T-helper 22 cell (primary cell): ENCODE results near the gene SCGN.

Experiments used
- DNase-seq: peaks from one replicate; pipeline ENCODE4 v3.0.0-alpha.2; 2020; ENCODE audit warnings: low read depth

The SCGN gene

GRCh38 chr6:25686856-25687255, 34.8 kb downstream of the SCGN start:
- DNase-seq = no peak

- no peak for DNase-seq
Measured at GRCh38 chr6:25689966-25690365, 38.0 kb downstream of the SCGN start.

- DNase-seq = no peak
Measured at GRCh38 chr6:25691894-25692293, 39.9 kb downstream of the SCGN start.

- DNase-seq = no peak
Measured at GRCh38 chr6:25692472-25692871, 40.5 kb downstream of the SCGN start.

GRCh38 chr6:25694366-25694765, 42.4 kb downstream of the SCGN start:
- DNase-seq = no peak

- no peak for DNase-seq
Measured at GRCh38 chr6:25695671-25696070, 43.7 kb downstream of the SCGN start.

GRCh38 chr6:25697537-25698340, 45.7 kb downstream of the SCGN start:
- DNase-seq = no peak

GRCh38 chr6:25698631-25699030, 46.6 kb downstream of the SCGN start:
- DNase-seq = no peak

- no peak for DNase-seq
Measured at GRCh38 chr6:25699649-25700048, 47.6 kb downstream of the SCGN start.

- DNase-seq = no peak
Measured at GRCh38 chr6:25700761-25701160, 48.7 kb downstream of the SCGN start.

- DNase-seq = no peak
Measured at GRCh38 chr6:25701807-25702206, 49.8 kb downstream of the SCGN start.

- no peak for DNase-seq
Measured at GRCh38 chr6:25703005-25703404, 51.0 kb downstream of the SCGN start.

GRCh38 chr6:25704001-25704400, 52.0 kb downstream of the SCGN start:
- no peak for DNase-seq

- no peak for DNase-seq
Measured at GRCh38 chr6:25706314-25707014, 54.4 kb downstream of the SCGN start.

GRCh38 chr6:25709761-25710160, 57.7 kb downstream of the SCGN start:
- DNase-seq = no peak

GRCh38 chr6:25710287-25710686, 58.3 kb downstream of the SCGN start:
- DNase-seq = no peak

GRCh38 chr6:25713824-25714223, 61.8 kb downstream of the SCGN start:
- no peak for DNase-seq

- DNase-seq = no peak
Measured at GRCh38 chr6:25714765-25715164, 62.8 kb downstream of the SCGN start.

GRCh38 chr6:25715794-25716193, 63.8 kb downstream of the SCGN start:
- DNase-seq = no peak

GRCh38 chr6:25717866-25718740, 66.1 kb downstream of the SCGN start:
- no peak for DNase-seq

GRCh38 chr6:25726122-25726911, 74.3 kb downstream of the SCGN start:
- no peak for DNase-seq

- DNase-seq = no peak
Measured at GRCh38 chr6:25727028-25727427, 75.0 kb downstream of the SCGN start.
